Panc1 (cell line): ENCODE results near the gene KRTAP2-2. TPM values are rescaled to one million over a fixed set of nuclear protein-coding genes. Genes with fewer than 3 reads are reported as not detected.
"Not testable (repeated sequence)": the region's sequence is repeated elsewhere in the genome, so short reads cannot be mapped to it uniquely, and the experiment has no call there.

Source experiments
- ATAC-seq: fragments of 200-7000 bp; cut with Tn5 transposase; 2 replicates; pipeline ENCODE4 v1.9.1; 2020; ENCODE audit warnings: mild to moderate bottlenecking, moderate library complexity
- BruUV-seq: library from RNA; stranded (reverse); fragments of 400-500 nt; replicated peaks from 2 replicates; lab custom pipeline; 2021; lab: Mats Ljungman, UMichigan
- CTCF ChIA-PET: fragments of 300-600 bp; sonication (Branson Sonifier 250); formaldehyde crosslinking; loops from one replicate; lab custom pipeline; 2022; ENCODE audit warnings: antibody characterized with exemption; lab: Charles Lee
- POLR2A ChIA-PET: fragments of 300-600 bp; sonication (Branson Sonifier 250); formaldehyde crosslinking; loops from one replicate; lab custom pipeline; 2022; ENCODE audit warnings: antibody characterized with exemption; lab: Charles Lee
- DNase-seq: peaks from one replicate; pipeline ENCODE4 v3.0.0-alpha.2; 2010; ENCODE audit warnings: low read depth, low spot score
- H3K27ac ChIP-seq: 2 replicates; pipeline ENCODE4 v1.5.1; 2011; ENCODE audit warnings: mild to moderate bottlenecking, low read length, inconsistent platforms
- H3K27me3 ChIP-seq: fragments of 200-500 bp; sonication (Bioruptor generic); 2 replicates; pipeline ENCODE4 v1.6.0; 2014; ENCODE audit warnings: low read length, inconsistent platforms; ENCODE audit not compliant: control insufficient read depth, insufficient read depth
- H3K36me3 ChIP-seq: fragments of 200-500 bp; sonication (Bioruptor generic); 2 replicates; pipeline ENCODE4 v1.5.1; 2014; ENCODE audit warnings: inconsistent platforms, mild to moderate bottlenecking, low read length, moderate library complexity; ENCODE audit not compliant: control insufficient read depth, insufficient read depth
- H3K4me1 ChIP-seq: 2 replicates; pipeline ENCODE4 v1.5.1; 2011; ENCODE audit warnings: inconsistent platforms, mild to moderate bottlenecking, low read length, moderate library complexity; ENCODE audit not compliant: control insufficient read depth, insufficient read depth
- H3K4me3 ChIP-seq, 2 experiments: 2 replicates each; pipeline ENCODE4 v1.5.1; 2011 to 2012; ENCODE audit warnings: low read depth in 2 of 2, low read length in 2 of 2, mild to moderate bottlenecking in 2 of 2, inconsistent platforms in 1 of 2, moderate library complexity in 1 of 2
- H3K9me3 ChIP-seq: fragments of 200-500 bp; sonication (Bioruptor generic); 2 replicates; pipeline ENCODE4 v1.5.1; 2014; ENCODE audit warnings: low read depth, mild to moderate bottlenecking, inconsistent platforms, low read length, moderate library complexity; ENCODE audit not compliant: control insufficient read depth, insufficient read depth
- CTCF ChIP-seq: fragments of 450-650 bp; IDR thresholded peaks from 2 replicates; pipeline ENCODE4 v1.5.1; 2017; ENCODE audit warnings: mild to moderate bottlenecking
- POLR2AphosphoS5 ChIP-seq: IDR thresholded peaks from 2 replicates; pipeline ENCODE4 v1.6.1; 2012; ENCODE audit warnings: mild to moderate bottlenecking, low read depth, low read length, moderate library complexity
- SIN3A ChIP-seq: IDR thresholded peaks from 2 replicates; pipeline ENCODE4 v1.6.1; 2012; ENCODE audit warnings: low read depth, mild to moderate bottlenecking, low read length, moderate library complexity, borderline replicate concordance; ENCODE audit not compliant: insufficient read depth
- TCF7L2 ChIP-seq: IDR thresholded peaks from 2 replicates; pipeline ENCODE4 v1.6.1; 2011; ENCODE audit warnings: mild to moderate bottlenecking, low read depth, low read length, inconsistent platforms
- in situ Hi-C: cut with HindIII; loops from 2 replicates; pipeline ENCODE4 v1.10.0; 2016; ENCODE audit warnings: low sequenced_read_pairs, low pct_unique_long_range_greater_than_20kb
- intact Hi-C: fragments of 100-400 bp; cut with micrococcal nuclease; formaldehyde crosslinking; loops from one replicate; pipeline ENCODE4 v1.10.0; 2022; ENCODE audit not compliant: unreplicated experiment
- total RNA-seq: library from RNA; stranded (reverse); gene quantifications from one replicate; pipeline ENCODE4 v1.2.1, GENCODE V29; 2021; ENCODE audit not compliant: unreplicated experiment
- TF ChIP-seq, protein P1 (sequence below), 2 experiments: IDR thresholded peaks; 2 replicates each; pipeline ENCODE4 v1.6.1; 2011 to 2012; ENCODE audit warnings: low read depth in 2 of 2, control low read depth in 1 of 2, low read length in 1 of 2, mild to moderate bottlenecking in 1 of 2, moderate library complexity in 1 of 2; ENCODE audit not compliant: insufficient read depth in 1 of 2

The KRTAP2-2 gene
- total RNA-seq, 1 experiment from 2014 or later: not detected

- in situ Hi-C loops: no loop called here
- H3K36me3 ChIP-seq: no peaks in the 10 kb centered on the region
- POLR2A ChIA-PET: no interaction called here
- ATAC-seq (no peak), DNase-seq (no peak)
- BruUV-seq: no TSS peak
- H3K27ac ChIP-seq: no peak within 1 kb of the TSS
- intact Hi-C loops: no loop called here
- TF ChIP-seq CTCF (no peak), POLR2AphosphoS5 (no peak), TCF7L2 (no peak), SIN3A (no peak)
- TF ChIP-seq, protein P1, sequence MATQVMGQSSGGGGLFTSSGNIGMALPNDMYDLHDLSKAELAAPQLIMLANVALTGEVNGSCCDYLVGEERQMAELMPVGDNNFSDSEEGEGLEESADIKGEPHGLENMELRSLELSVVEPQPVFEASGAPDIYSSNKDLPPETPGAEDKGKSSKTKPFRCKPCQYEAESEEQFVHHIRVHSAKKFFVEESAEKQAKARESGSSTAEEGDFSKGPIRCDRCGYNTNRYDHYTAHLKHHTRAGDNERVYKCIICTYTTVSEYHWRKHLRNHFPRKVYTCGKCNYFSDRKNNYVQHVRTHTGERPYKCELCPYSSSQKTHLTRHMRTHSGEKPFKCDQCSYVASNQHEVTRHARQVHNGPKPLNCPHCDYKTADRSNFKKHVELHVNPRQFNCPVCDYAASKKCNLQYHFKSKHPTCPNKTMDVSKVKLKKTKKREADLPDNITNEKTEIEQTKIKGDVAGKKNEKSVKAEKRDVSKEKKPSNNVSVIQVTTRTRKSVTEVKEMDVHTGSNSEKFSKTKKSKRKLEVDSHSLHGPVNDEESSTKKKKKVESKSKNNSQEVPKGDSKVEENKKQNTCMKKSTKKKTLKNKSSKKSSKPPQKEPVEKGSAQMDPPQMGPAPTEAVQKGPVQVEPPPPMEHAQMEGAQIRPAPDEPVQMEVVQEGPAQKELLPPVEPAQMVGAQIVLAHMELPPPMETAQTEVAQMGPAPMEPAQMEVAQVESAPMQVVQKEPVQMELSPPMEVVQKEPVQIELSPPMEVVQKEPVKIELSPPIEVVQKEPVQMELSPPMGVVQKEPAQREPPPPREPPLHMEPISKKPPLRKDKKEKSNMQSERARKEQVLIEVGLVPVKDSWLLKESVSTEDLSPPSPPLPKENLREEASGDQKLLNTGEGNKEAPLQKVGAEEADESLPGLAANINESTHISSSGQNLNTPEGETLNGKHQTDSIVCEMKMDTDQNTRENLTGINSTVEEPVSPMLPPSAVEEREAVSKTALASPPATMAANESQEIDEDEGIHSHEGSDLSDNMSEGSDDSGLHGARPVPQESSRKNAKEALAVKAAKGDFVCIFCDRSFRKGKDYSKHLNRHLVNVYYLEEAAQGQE (IDR thresholded peaks at IDR 0.05; ENCODE audit: insufficient read depth in 1 of 2, low read depth in 2 of 2, low read length in 1 of 2): no peak
- H3K9me3 ChIP-seq: no peaks in the 10 kb centered on the region
- H3K4me1 ChIP-seq: no peaks in the 10 kb centered on the region
- CTCF ChIA-PET: no interaction called here
- no peaks in the 10 kb centered on the region for H3K27me3 ChIP-seq
- no peak within 1 kb of the TSS for H3K4me3 ChIP-seq
Measured at GRCh38 chr17:41098042-41098441, 43.0 kb upstream of the KRTAP2-2 start, which contains the start of gene KRTAP4-8. KRTAP4-8 (minus strand) TSS chr17:41098142; CDS start chr17:41098084, 58 bp downstream.

DNA sequence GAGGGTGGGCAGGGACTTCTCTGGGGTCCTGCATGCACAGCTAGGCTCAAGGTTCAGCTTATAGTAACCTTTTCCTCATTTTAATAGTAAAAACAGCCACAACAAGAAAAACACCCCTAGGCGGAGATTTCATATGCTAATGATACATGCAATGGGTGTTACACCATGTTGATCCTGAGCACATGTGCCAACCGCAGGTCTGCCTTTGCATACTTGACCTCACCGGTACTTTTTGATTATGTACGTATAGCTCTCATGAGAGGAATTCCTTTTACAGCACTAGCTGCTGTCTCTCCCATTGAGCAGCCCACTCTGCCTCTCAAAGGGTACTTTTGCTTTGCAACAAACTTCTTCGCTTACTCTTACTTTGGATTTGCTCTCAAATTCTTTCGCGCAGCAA, 41.0 kb upstream of the KRTAP2-2 start:
- intact Hi-C loops (no loop called here), in situ Hi-C loops (no loop called here)
- POLR2A ChIA-PET: no interaction called here
- H3K9me3 ChIP-seq: no peaks in the 10 kb centered on the region
- no peak overlapping the region for H3K27ac ChIP-seq
- H3K36me3 ChIP-seq: no peaks in the 10 kb centered on the region
- no TSS peak for BruUV-seq
- ATAC-seq: no peak
- no peaks in the 10 kb centered on the region for H3K27me3 ChIP-seq
- no peaks in the 10 kb centered on the region for H3K4me1 ChIP-seq
- DNase-seq: no peak
- CTCF ChIA-PET: no interaction called here
- TF ChIP-seq, protein P1 (IDR thresholded peaks at IDR 0.05; ENCODE audit: insufficient read depth in 1 of 2, low read depth in 2 of 2, low read length in 1 of 2): no peak
- TF ChIP-seq TCF7L2: no peak
- TF ChIP-seq POLR2AphosphoS5: no peak
- TF ChIP-seq CTCF: no peak
- TF ChIP-seq SIN3A: no peak
- H3K4me3 ChIP-seq: no peak overlapping the region

GRCh38 chr17:41088760-41089352, 33.8 kb upstream of the KRTAP2-2 start:
- POLR2A ChIA-PET, ATAC-seq, H3K9me3 ChIP-seq, H3K27me3 ChIP-seq, H3K27ac ChIP-seq, in situ Hi-C loops, DNase-seq, H3K36me3 ChIP-seq, intact Hi-C loops, BruUV-seq, H3K4me3 ChIP-seq, H3K4me1 ChIP-seq: not testable (repeated sequence)
- CTCF ChIA-PET: interaction anchor here (0.7 kb wide), 1 partner anchor 59 kb away, joined by 4 read pairs; no protein-coding TSS in a partner anchor
